DOHH2 (cell line): ENCODE measurements around the gene SHISAL1.

Experiments used
- H3F3A ChIP-seq: fragments of 200-600 bp; sonication (generic), shearing (Covaris generic); 2 replicates; pipeline ENCODE4 v1.6.0; 2016; ENCODE audit warnings: antibody characterized with exemption, mild to moderate bottlenecking; ENCODE audit not compliant: control insufficient read depth, insufficient read depth
- H3K27ac ChIP-seq: fragments of 200-600 bp; sonication (generic); 2 replicates; pipeline ENCODE4 v1.5.1; 2014; ENCODE audit warnings: low read depth, mild to moderate bottlenecking, low read length, moderate library complexity
- H3K27me3 ChIP-seq: fragments of 200-600 bp; sonication (generic); 2 replicates; pipeline ENCODE4 v1.6.1; 2014; ENCODE audit warnings: mild to moderate bottlenecking, low read length, mixed read lengths; ENCODE audit not compliant: control insufficient read depth
- H3K36me3 ChIP-seq: fragments of 200-600 bp; sonication (generic); 2 replicates; pipeline ENCODE4 v1.6.1; 2014; ENCODE audit warnings: mild to moderate bottlenecking, low read length, moderate library complexity, mixed read lengths; ENCODE audit not compliant: control insufficient read depth
- H3K4me1 ChIP-seq: fragments of 200-600 bp; sonication (generic); 2 replicates; pipeline ENCODE4 v1.6.1; 2014; ENCODE audit warnings: mild to moderate bottlenecking, low read length, mixed read lengths; ENCODE audit not compliant: control insufficient read depth
- H3K4me2 ChIP-seq: fragments of 200-600 bp; sonication (generic); 2 replicates; pipeline ENCODE4 v1.6.0; 2014; ENCODE audit warnings: mild to moderate bottlenecking, low read length, moderate library complexity
- H3K4me3 ChIP-seq: fragments of 200-600 bp; sonication (generic); 2 replicates; pipeline ENCODE4 v1.5.1; 2014; ENCODE audit warnings: mild to moderate bottlenecking, low read length, mixed read lengths
- H3K79me2 ChIP-seq: fragments of 200-600 bp; sonication (generic); 2 replicates; pipeline ENCODE4 v1.6.1; 2014; ENCODE audit warnings: mild to moderate bottlenecking, low read length, mixed read lengths; ENCODE audit not compliant: control insufficient read depth
- H3K9me2 ChIP-seq: fragments of 200-600 bp; sonication (generic); replicated peaks from 2 replicates; pipeline ENCODE4 v1.6.1; 2014; ENCODE audit warnings: mild to moderate bottlenecking, low read length, mixed read lengths; ENCODE audit not compliant: control insufficient read depth
- H3K9me3 ChIP-seq: fragments of 200-600 bp; sonication (generic); 2 replicates; pipeline ENCODE4 v1.6.1; 2014; ENCODE audit warnings: antibody characterized with exemption, low read length, mixed read lengths; ENCODE audit not compliant: control insufficient read depth, insufficient read depth
- H4K20me1 ChIP-seq: fragments of 200-600 bp; sonication (generic); 2 replicates; pipeline ENCODE4 v1.6.0; 2014; ENCODE audit warnings: low read depth, mild to moderate bottlenecking, antibody characterized with exemption, low read length, moderate library complexity; ENCODE audit not compliant: control insufficient read depth, insufficient read depth
- EZH2phosphoT487 ChIP-seq: fragments of 200-600 bp; sonication (generic); IDR thresholded peaks from 2 replicates; pipeline ENCODE4 v1.6.1; 2017; ENCODE audit warnings: borderline replicate concordance, mild to moderate bottlenecking, antibody characterized with exemption, low read length, moderate library complexity, mixed read lengths
- TF ChIP-seq, protein P1 (sequence below): fragments of 200-600 bp; sonication (generic); IDR thresholded peaks from one replicate; pipeline ENCODE4 v1.5.1; 2014; ENCODE audit warnings: antibody characterized with exemption, mild to moderate bottlenecking, low read depth, low read length; ENCODE audit not compliant: poor library complexity, severe bottlenecking

Gene SHISAL1

DNA sequence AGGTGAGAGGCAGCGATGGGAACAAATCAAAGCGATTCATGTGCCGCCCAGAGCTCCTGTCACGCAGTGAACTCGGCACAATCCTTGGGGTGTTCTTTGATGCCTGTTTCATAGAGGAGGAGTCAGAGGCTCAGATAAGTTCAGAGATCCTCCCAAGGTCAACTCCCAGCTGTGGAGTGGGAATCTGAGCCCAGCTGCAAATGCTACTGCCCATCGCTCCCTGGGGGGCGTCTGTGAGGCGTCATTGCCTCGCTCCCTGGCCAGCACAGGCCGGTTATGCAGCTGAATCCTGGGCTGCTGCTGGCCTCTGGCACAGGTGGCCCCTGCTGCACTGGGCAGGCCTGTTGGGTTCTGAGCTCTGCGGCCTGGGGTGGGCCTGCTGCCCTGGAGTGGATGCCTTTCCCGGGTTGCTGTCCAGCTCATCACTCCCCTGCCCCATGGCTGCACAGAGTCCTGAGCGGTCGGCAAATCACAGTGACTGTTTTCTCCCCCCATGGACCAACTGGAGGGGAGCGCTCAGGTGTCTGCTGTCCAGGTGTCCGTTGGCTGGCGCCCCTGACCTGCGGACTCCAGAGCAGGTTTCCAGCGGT is 36.3 kb upstream of the SHISAL1 start:
- H3K9me3 ChIP-seq = no peaks in the 10 kb centered on the region
- H3K27me3 ChIP-seq = no peaks in the 10 kb centered on the region
- no peaks in the 10 kb centered on the region for H3K79me2 ChIP-seq
- H3K36me3 ChIP-seq = no peaks in the 10 kb centered on the region
- no peak overlapping the region for H3K4me3 ChIP-seq
- H3F3A ChIP-seq = no peaks in the 10 kb centered on the region
- H4K20me1 ChIP-seq = no peaks in the 10 kb centered on the region
- no peaks in the 10 kb centered on the region for H3K9me2 ChIP-seq
- TF ChIP-seq EZH2phosphoT487 = no peak
- TF ChIP-seq, protein P1, sequence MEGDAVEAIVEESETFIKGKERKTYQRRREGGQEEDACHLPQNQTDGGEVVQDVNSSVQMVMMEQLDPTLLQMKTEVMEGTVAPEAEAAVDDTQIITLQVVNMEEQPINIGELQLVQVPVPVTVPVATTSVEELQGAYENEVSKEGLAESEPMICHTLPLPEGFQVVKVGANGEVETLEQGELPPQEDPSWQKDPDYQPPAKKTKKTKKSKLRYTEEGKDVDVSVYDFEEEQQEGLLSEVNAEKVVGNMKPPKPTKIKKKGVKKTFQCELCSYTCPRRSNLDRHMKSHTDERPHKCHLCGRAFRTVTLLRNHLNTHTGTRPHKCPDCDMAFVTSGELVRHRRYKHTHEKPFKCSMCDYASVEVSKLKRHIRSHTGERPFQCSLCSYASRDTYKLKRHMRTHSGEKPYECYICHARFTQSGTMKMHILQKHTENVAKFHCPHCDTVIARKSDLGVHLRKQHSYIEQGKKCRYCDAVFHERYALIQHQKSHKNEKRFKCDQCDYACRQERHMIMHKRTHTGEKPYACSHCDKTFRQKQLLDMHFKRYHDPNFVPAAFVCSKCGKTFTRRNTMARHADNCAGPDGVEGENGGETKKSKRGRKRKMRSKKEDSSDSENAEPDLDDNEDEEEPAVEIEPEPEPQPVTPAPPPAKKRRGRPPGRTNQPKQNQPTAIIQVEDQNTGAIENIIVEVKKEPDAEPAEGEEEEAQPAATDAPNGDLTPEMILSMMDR = no peak
- no peak overlapping the region for H3K27ac ChIP-seq
- no peaks in the 10 kb centered on the region for H3K4me1 ChIP-seq
- H3K4me2 ChIP-seq = no peak overlapping the region

DNA sequence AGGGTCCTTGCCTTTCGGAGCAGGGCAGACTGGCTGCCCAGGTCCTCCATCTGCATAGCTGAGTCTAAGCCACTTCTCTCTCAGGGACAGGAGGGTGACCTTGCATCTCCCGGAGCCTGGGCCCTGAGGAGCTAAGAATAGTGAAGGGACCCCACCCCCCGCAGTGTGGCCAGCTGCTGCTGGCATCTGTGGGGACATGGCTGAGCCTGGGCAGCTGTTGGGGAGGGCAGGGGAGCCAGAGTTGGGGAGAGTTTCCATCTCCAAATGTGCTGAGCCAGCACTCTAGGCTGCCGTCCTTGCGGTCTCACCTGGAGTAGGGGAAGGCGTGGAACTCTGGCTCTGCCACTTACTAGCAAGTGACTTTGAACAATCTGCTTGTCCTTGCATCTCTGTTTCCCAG is 34.8 kb upstream of the SHISAL1 start:
- Histone ChIP-seq H3K4me2 (no peak overlapping the region), H3K36me3 (no peaks in the 10 kb centered on the region), H3K27ac (no peak overlapping the region), H3K4me3 (no peak overlapping the region), H3K4me1 (no peaks in the 10 kb centered on the region), H3K9me3 (no peaks in the 10 kb centered on the region), H3K79me2 (no peaks in the 10 kb centered on the region), H3K27me3 (no peaks in the 10 kb centered on the region), H4K20me1 (no peaks in the 10 kb centered on the region), H3F3A (no peaks in the 10 kb centered on the region), H3K9me2 (no peaks in the 10 kb centered on the region)
- TF ChIP-seq EZH2phosphoT487 = no peak
- TF ChIP-seq, protein P1 = no peak

DNA sequence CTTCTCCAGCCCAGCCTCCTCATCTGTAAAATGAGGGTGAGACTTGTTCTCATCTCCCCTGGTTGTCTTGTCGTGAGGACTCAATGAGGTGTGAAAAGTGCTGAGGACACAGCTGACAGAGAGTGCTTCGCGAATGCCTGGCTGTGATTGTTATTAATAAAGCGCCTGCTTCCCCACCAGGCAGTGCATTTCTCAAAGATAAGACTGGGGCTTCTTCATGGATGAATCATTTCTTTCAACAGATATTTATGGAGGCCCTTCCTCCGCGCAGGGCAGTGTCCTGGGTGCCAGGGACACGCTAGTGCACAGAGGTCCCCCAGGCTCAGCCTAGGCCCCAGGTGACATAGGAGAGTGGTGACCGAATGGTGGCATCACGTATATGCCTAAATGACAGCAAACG is 34.3 kb upstream of the SHISAL1 start:
- no peaks in the 10 kb centered on the region for H3K36me3 ChIP-seq
- H4K20me1 ChIP-seq = no peaks in the 10 kb centered on the region
- H3K9me3 ChIP-seq = no peaks in the 10 kb centered on the region
- H3F3A ChIP-seq = no peaks in the 10 kb centered on the region
- no peak overlapping the region for H3K27ac ChIP-seq
- H3K4me1 ChIP-seq = no peaks in the 10 kb centered on the region
- no peak overlapping the region for H3K4me3 ChIP-seq
- H3K9me2 ChIP-seq = no peaks in the 10 kb centered on the region
- H3K79me2 ChIP-seq = no peaks in the 10 kb centered on the region
- no peak overlapping the region for H3K4me2 ChIP-seq
- no peak for TF ChIP-seq EZH2phosphoT487
- TF ChIP-seq, protein P1 = no peak
- H3K27me3 ChIP-seq = no peaks in the 10 kb centered on the region
